ENCODE results near the gene ALAS1.

Gene ALAS1

GRCh38 chr3:52221141-52221562 is 23.2 kb downstream of the ALAS1 start:
- DNase-seq (ENCODE audit: low spot score), result no peak

GRCh38 chr3:52221563-52222318 is 23.8 kb downstream of the ALAS1 start:
- no peak for DNase-seq (ENCODE audit: low spot score)

GRCh38 chr3:52222319-52223221 is 24.6 kb downstream of the ALAS1 start:
- no peak for DNase-seq (ENCODE audit: low spot score)

DNA sequence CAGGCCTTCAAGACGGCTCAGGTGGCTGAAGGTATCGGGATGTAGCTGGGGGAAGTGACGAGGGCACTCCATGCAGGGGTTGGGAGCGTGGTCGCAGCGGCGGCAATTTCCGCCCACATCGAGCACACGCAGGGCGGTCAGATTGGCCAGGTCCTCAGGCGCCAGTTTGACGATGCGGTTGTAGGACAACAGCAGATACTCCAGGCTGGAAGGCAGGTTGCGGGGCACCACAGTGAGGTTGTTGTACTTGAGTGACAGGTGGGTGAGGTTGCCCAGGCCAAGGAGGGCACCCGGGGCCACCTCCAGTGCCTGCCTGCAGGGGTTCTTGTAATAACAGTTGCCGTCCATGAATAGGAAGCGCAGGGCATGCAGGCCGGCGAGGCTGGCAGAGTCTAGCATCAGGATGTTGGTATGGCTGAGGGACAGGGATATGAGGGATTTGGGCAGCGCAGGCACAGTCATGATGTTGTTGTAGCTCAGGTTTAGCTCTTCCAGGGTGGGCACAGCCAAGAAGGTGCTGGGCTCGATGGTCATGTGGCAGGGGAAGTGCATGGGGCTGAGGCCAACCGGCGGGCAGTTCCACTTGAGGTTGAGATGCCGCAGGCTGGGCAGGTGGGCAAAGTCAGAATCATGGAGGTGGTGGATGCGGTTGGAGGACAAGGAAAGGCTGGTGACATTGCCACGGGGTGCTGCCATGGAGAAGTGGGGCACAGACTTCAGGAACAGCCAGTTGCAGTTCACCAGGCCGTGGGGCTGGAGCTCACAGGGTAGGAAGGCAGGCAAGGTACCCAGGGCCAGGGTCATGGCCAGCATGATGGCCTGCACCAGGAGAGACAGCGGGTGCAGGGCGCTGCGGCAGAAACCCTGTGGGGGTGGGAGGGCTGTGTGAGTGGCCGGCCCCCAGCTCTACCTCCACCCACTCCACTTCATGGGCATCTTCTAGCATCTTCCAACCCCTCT is 25.8 kb downstream of the ALAS1 start:
- DNase-seq (ENCODE audit: low spot score), result no peak

DNA sequence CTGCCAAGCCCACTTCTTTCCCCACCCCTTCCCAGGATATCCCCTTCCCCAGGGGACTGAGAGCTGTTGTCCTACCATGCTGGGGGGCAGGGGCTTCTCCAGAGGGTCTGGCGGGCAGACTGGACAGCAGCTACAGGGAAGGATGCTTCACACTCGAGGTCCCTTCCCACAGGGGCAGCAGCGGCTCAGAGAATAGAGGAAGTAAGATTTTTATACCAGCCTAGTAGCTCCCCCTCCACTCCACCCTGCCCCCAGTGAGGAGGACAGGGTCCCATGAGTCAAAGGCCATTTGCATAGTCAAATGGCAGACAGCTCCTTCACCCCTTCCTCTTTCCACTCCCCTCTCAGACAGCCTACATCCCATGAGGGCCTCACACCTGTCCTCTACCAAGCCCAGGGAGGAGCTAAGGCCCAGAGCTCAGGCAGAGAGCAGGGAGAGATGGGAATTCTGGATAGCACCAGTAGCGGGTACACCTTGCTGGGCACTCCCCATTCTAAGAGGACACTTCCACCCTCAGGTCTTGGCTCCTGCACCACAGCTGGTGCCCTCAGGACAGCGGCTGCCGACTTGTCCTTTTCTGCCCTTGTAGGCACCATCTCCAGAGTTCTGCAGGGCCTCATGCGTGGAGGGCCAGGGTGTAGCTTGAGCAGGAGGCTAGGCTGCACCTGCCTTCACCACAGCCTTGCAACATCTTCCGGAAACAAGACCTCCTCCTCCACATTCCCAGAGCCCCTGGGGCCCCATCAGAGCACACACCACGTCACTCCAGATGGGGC is 27.7 kb downstream of the ALAS1 start, which contains the start of gene TLR9:
Gene TLR9 (minus strand): TSS at position 194 of the 777 bp plus-strand sequence. CDS start 116 bp downstream, at position 78.
- no peak for DNase-seq (ENCODE audit: low spot score)

DNA sequence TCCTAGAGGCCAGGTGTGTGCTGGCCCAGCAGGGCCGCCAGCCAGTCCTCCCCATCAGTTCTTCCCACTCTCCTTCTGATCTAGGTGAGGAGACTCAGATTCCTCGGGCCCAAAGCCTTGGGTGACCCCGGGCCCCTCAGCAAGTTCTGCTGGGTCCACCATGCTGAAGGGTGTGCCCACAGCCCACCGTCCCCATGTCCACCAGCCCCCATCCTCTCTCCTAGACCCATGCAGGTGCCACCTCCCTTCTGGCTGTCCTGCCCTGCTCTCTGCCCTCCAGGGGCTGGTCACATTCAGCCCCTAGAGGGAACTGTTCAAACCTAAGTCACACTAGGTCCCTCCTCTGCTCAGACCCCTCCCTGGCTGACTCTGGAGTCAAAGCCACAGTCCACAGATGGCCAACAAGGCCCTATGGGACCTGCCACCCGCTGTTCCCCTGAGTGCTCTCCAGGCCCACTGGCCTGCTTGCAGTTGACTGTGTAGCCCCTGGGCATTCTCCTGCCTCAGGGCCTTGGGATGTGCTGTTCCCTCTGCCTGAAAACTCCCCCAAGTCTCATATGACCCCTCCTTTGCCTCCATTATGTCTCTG is 28.4 kb downstream of the ALAS1 start:
- no peak for DNase-seq (ENCODE audit: low spot score)

GRCh38 chr3:52227117-52227516 is 29.2 kb downstream of the ALAS1 start:
- DNase-seq (ENCODE audit: low spot score), result no peak

- DNase-seq (ENCODE audit: low spot score), result no peak
Observed at GRCh38 chr3:52227766-52228165, 29.8 kb downstream of the ALAS1 start.

- no peak for DNase-seq (ENCODE audit: low spot score)
Observed at GRCh38 chr3:52228266-52228665, 30.3 kb downstream of the ALAS1 start.

DNA sequence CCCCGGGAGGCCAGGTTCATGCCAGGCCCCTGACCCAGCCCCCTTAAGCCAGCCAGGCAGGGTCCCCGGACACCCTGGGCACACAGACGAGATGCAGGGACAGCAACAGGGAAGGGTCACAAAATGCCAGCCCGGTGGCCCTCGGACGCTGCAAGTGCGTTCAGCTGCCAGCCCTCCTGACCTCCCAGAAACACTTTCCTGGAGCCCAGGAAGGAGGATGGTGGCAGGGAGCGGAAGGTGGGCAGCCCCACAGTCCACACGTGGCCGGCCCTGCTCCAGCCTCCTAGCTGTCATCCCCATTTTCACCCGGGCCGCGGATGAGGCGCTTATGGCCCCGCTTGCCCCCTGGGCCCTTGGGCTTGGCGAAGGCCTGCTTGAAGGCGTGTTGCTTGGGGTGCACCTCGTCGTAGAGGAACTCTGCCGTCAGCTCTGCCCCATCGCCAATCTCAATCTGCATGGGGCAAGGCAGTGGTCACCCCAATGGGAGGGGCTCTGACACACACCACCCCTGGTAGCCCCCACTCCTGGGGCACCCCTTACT is 30.9 kb downstream of the ALAS1 start:
- no peak for DNase-seq (ENCODE audit: low spot score)

DNA sequence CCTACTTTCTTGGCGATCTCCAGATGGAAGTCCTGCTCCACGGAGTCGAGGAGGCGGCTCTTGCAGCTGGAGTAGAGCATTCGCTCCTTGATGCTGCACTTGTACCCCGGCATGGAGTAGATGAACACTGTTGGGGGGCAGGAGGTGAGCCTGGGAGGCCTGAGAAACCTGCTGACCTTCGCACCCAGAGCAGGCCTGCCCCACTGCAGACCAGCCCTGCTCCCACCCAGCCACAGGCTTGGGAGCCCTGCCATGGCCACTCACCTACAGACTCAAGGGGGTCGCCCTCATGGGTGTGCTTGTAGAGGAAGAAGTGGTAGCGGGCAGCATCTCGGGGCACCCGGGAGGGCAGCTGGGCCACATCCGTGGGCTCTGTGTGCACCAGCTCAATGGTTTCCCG is 31.7 kb downstream of the ALAS1 start:
- DNase-seq (ENCODE audit: low spot score), result no peak

GRCh38 chr3:52230461-52230860 is 32.5 kb downstream of the ALAS1 start:
- DNase-seq (ENCODE audit: low spot score), result no peak

- DNase-seq (ENCODE audit: low spot score), result no peak
Observed at GRCh38 chr3:52230889-52231499, 33.0 kb downstream of the ALAS1 start.

GRCh38 chr3:52231502-52232278 is 33.7 kb downstream of the ALAS1 start:
- DNase-seq (ENCODE audit: low spot score), result peak; percentile 85

DNA sequence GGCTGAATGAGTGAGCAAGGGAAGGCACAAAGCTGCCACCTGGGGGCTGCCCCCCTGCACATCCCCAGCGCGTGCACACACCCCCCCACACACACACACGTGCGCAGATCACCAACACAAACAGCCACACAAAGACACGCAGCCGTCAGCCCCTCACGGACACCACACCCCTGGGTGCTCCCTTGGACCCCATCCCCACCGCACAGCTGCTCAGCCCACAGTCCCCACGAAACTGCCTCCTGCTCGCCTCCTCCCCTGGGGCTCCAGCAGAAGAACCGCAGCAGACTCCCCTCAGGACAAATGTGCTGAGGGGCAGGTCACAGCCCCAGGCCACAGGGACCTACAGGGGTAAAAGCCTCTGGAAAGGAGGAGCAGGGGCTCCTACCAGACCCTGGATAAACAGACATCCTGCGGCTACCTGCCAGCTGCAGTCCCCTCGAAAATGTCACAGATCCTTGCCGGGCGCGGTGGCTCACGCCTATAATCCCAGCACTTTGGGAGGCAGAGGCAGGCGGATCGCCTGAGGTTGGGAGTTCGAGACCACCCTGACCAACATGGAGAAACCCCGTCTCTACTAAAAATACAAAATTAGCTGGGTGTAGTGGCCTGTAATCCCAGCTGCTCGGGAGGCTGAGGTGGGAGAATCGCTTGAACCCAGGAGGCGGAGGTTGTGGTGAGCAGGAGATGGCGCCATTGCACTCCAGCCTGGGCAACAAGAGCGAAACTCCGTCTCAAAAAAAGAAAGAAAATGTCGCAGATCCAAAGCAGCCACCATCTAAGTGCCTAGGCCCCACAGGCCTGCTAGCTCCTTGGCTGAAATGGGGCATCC is 34.5 kb downstream of the ALAS1 start:
- no peak for DNase-seq (ENCODE audit: low spot score)

DNA sequence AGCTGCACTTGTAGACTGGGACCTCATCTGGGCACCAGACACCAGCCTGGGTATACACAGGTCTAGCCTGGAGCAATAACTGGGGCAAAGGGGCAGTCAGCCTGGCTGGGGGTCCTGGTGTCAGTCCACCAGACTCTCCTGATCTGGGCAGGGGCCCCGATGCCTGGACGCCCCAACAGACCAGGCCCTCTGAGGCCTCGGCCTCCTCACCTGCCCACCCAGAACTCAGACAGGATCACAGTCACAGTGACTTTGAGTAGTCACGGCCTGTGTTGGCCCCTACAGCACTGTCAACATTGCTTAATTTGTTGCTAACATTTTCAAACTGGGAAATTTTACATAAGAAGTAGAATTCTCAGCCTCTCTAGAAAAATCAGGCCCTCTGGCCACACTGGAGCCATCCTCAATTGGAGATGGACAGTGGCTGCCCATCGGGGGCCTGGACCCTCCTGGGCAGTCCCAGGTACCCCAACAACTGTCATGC is 35.2 kb downstream of the ALAS1 start:
- DNase-seq (ENCODE audit: low spot score), result no peak

GRCh38 chr3:52233968-52234367 is 36.0 kb downstream of the ALAS1 start:
- no peak for DNase-seq (ENCODE audit: low spot score)
